CD4-positive, alpha-beta T cell treated with Interleukin-15 for 1 hour (primary cell): Measurements from ENCODE around the gene CASQ2.

Experiments used
- DNase-seq: peaks from one replicate; pipeline ENCODE4 v3.0.0-alpha.2; 2020

CASQ2 gene

GRCh38 chr1:115727706-115728249 lies 40.7 kb downstream of the CASQ2 start:
- DNase-seq: peak; percentile 63

DNA sequence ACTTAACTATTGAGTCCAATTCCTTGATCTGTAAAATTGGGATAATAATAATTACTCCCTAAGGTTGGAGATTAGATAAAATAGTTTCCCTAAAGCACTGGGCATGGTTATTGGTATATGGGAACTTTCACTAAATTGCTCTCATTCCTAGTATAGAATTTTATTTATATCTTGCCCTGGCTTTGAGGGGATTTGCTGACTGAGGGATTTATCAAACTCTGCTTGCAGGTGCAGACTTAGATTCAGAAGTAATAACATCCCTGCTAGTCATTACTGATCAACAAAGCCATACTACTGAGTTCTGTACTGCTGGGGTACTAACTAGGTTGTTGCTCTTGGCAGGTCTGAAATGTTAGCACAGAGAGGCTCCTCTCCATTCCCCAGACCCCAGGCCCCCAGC lies 41.9 kb downstream of the CASQ2 start:
- DNase-seq: no peak

DNA sequence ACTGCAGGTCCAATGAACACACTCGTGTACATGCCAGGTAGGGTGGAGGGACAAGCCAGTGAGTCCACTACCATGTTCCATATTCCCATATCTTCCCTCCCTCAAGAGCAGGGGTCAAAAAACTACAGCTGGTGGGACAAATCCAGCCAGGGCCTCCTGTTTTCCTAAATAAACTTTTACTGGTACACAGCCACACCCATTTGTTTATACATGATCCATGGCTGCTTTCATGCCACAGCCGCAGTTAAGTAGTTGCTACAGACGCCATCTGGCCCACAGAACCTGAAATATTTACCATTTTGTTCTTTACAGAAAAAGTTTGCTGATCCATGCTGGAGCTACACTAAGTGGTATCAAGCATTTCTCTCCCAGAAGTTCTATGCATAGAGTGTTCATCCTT lies 42.4 kb downstream of the CASQ2 start:
- DNase-seq: no peak

DNA sequence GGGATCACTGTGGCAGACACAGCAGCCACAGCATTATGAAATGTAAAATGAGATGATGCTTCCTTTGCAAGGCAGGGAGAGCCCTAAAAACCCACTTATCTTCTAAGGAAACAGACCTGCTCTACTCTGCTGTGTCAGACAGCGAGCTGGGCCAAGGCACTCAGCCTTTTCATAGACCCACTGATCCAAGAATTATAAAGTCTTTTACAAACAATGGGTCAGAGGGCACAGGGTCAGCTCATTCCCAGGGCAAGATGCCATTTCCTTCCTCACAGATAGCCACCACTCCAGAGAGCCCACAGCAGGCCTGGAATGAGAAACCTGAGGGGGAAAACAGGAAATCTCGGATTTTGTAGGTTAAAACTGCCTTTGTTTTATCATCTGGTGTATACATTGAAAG lies 42.9 kb downstream of the CASQ2 start:
- DNase-seq: no peak

GRCh38 chr1:115723756-115724155 lies 44.8 kb downstream of the CASQ2 start:
- no peak for DNase-seq

DNA sequence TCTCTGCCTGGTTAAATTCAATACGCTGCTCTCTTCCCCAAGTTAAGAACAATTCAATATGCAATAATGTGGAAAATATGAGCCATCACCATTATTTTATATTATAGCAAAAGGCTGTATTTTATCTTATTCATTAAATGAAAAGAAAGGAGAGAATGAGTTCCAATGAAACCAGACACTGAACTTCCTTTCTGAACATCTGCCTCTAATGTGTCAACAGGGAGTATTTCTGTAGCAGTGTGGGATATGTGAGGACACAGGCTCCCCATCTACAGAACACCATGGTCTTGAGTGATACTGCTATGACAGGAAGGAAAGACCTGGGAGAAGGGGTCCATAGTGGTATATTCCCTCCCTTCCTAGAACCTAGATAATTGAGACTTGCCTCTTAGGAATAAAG lies 46.3 kb downstream of the CASQ2 start:
- DNase-seq: no peak

- DNase-seq: no peak
Observed at GRCh38 chr1:115719285-115719684, 49.2 kb downstream of the CASQ2 start.

DNA sequence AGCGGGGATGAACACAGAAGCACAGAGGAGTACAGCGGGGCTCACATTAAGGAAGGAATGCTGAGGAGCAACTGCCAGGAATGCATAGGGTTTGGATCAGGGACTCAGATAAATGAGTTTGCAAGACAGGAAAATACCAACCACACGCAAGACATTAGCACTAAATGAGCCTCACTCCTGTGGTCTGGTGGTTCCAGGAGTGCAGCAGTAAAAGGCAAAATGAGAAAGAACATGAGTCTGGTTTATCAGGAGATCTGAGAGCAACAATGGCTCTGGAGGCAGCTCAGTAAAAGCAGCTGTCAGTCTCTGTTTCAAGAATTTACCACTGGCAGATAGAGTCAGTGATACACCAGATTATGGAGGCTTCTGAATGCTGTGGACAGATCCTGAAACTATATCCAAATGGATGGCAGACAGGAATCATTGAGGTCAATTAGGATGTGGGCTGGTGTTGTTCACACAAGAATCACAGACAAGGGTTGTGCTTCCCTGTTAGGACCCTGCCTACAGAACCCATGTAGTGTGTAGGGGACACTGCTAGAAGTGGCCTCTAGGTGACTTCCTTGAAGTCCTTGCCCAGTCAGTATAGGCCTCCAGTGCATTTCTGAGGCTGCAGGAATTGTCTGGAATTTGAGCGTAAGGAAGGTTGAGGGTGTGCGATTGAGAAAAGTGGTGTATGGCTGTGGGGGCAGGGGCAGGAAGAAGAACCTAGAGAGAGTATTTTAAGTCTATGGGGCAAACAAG lies 50.3 kb downstream of the CASQ2 start:
- no peak for DNase-seq

DNA sequence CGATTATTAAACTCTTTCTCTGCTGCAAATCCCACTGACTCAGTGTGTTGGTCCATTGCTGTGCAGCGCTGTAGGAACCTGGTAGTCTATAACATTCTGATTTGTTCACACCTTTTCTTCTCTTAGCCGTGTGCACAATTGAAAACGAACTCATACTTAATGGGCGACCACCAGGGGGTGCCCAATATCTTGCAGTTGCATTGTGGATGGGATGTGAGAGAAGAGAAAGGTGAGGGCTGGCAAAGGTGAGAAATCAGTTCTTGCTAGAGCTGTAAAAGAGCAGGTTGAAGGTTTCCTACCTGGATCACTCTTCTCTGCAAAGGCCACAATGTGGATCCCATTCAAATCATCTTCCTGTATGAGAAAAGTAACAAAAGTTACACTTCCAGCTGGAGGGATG lies 51.0 kb downstream of the CASQ2 start:
- DNase-seq: no peak

GRCh38 chr1:115714572-115715141 lies 53.9 kb downstream of the CASQ2 start:
- no peak for DNase-seq

DNA sequence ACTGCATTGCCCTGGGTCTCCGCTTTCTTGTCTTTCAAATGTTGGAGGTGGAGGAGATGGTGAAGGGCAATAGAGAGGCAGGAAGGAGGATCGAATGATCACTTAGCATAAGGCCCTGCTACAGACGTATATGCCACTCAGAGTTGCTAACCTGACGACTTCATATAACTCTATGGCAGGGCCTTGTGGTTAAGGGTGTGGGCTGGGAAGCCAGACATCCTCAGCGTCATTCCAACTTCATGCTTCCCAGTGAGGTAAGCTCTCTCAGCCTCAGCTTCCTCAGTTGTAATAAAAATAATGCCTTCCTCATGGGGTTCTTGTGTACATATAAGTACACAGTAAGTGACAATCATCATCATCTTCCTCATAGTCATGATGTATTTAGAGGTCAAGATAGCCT lies 54.6 kb downstream of the CASQ2 start:
- DNase-seq: no peak

DNA sequence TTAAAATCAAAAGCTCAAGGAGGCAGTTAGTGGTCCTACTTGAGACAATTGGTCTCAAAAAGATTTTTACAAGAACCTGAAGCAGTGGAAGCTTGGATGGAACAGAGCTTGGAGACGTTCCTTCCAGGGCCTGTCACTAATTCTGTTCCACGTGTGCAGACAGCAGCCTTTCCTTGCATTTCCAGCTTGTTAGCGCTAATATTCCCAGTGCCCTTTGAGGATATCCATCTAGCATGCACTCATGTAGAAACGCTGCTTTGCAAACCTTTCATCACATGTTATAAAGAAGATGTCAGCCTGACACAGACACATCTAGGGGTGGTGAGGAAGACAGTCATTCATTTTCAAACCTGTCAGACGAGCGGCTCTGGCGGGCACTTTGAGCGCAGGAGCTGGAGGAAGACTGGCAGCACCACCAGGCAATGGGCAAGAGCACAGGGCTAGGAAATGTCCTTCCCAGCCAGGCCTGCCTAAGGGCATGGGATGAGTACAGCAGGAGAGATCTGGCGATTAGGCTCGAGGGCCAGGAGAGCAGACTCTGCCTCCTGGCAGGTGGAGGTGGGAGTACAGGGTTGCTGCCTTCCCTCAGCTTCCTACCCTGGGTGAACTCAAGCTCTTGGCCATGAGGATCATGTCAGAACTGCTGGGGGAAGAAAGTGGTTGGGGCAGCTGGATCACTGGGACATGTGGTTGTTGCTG lies 55.5 kb downstream of the CASQ2 start:
- no peak for DNase-seq

DNA sequence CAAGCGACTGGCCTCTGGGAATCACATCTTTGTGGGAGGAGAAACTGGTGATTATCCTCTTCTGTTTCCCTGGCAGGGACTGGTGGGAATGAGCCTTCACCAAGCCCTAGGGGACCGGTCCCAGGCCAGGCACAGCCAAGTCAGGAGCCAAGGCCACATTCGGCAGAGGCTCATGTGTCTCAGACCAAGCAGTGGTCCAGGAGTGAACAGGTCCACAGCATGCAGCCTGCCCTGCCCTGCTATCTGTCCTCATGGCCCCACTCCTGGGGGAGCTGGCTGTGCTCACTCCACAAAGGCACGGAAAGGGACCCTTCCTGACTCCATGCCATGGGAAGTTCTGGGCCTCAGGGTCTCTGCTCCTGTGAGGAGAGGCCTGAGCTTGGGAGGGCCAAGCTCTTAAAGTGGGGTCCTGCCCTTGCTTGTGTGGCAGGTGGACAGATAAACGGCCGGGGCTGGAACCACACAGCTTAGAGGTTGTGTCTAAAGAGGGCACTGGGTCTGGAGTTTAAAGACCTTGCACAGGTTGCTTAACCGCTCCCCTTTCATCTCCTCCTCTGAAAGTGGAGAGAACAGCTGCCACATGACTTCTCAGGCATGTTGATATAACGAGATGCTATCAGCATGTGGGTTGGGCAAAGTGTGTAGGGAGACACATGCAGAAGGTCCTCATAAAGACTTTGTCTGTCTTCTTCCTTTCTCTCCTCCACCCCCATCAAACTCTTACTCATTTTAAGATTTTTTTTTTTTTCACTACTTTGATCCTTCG lies 57.5 kb downstream of the CASQ2 start:
- DNase-seq: no peak

DNA sequence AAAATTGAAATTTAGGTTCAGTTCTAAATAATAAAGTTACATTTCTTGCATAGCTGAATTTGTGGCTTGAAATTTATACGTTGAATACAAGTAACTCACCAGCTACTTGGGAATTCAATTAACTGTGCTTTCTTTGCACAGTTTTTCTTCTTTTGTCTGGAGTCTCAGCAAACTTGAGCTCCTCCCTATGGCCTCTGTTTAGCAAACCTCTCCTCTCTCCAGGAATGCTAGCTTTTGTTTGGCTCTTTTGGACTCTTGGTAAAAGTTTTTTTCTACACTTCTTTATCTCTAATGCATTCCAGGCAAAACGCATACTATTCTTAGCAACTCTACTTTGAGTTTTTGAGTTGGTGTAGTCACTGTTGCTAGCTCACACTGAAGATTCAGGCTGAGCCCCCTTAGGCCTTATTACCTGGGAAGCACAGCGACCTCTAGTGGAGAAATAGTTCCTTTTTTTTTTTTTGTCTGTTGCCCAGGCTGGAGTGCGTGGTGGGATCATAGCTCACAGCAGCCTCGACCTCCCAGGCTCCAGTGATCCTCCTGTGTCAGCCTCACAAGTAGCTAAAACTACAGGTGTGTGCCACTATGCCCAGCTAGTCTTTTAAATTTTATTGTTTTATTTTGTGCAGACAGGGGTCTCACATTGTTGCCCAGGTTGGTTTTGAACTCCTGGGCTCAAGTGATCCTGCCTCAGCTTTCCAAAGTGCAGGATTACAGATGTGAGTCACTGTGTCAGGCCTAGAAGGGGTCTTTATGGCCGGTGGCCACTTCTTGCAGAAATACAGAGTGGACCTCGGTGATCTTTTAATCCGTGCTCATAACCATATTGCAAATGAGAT lies 61.7 kb downstream of the CASQ2 start:
- DNase-seq: no peak

DNA sequence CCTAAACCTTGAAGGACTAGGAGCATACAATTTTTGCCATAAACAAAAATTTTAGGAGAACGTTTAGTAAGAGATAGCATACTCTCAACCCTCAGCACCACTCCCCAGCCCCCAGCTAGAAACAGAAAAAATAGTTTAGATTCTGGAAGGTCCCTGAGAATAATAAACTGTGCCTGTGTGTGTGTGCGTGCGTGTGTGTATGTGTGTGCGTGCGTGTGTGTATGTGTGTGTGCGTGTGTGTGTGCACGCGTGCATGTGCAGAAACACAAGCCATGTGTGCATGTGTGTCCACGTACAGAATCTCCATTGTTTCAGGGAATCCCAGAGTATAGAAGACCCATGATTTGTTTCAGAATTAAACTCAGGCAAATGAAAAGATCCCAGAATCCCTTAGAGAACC lies 62.6 kb downstream of the CASQ2 start:
- DNase-seq: no peak

- no peak for DNase-seq
Observed at GRCh38 chr1:115705085-115705951, 63.2 kb downstream of the CASQ2 start.

DNA sequence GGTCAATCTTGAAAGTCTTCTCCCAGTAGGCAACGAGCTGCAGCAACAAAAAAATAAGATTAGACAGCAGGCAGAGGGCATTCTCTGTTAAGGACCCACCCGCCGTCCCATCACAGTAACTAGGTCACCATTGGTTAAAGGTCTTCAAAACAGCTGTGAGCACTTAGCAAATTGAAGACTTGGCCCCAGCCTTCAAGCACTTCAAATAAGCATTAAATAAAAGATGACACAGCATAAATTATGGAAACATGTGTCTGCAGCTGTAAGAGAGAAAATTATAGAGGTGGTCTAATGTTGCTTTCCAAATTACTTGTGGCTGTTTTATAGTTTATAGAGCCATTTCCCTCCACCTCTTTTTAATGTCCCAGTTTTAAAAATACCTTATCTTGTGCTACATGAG lies 65.6 kb downstream of the CASQ2 start:
- no peak for DNase-seq

GRCh38 chr1:115701090-115701489 lies 67.4 kb downstream of the CASQ2 start:
- DNase-seq: no peak

DNA sequence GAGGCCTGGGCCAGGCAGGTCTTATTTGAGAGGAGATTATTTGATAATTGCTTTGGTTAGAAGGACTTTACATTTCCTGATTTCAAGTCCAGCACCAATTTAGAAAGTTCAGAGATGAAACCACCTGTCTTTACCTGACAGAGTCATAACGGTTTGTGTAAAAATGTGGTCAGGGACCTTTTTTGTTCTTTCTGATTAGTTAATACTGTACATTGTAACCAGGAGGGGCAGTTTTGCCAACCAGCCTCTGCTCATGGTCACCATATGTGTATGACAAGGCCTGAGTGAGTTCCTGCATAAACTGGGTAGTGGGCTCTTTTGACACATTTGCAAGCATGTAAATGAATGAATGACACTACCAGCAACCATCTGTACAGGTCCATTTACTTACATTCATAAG lies 70.9 kb downstream of the CASQ2 start:
- DNase-seq: no peak

DNA sequence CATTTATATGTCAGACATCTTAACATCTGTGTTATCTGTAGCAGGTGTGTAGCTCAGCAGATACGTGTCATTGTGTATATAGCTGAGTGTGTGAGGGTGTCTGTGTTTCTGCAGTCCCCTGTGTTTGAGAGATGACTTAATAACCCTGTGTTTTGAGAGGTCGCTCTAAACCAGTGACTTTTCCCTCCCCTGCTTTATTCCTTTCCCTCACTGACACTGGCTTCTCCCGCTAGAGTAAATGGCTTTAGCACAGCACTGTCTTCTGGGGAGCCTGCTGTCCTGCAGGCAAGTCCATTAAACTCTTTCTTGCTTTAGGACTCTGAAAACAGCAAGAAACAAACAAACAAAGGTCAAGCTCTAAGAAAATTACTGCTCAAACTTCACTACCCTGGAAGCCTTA lies 73.7 kb downstream of the CASQ2 start:
- no peak for DNase-seq

DNA sequence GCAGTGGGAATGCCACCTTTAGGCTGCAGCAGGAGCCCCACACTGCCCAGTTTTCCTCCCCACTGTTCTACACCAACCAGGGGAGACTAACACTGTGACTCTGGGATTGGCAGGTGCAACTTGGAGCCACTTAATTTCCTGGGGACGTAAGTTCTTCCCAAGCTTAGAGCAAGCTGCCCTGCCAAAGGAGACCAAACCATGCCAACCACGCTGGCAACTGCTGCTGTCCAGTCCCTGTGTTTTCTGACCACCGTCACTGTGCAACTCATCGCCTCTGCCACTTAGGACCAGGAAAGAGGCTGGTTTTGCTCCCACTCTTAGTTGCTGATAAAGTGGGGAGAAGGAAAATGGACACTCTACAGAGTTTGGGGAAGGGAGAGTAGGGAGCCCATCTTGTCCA lies 76.3 kb downstream of the CASQ2 start:
- DNase-seq: no peak
